ENCODE measurements around the gene MRLN.

MRLN gene

GRCh38 chr10:59705931-59706330 lies 47.3 kb downstream of the MRLN start:
- DNase-seq (ENCODE audit: low spot score): no peak

- no peak for DNase-seq (ENCODE audit: low spot score)
These were observed 48.6 kb downstream of the MRLN start for GRCh38 chr10:59704630-59705029.

GRCh38 chr10:59702347-59702746 lies 50.9 kb downstream of the MRLN start:
- peak; percentile 44 for DNase-seq (ENCODE audit: low spot score)

- DNase-seq (ENCODE audit: low spot score): no peak
These were observed 52.5 kb downstream of the MRLN start for GRCh38 chr10:59700709-59701108.

GRCh38 chr10:59698326-59698725 lies 54.9 kb downstream of the MRLN start:
- DNase-seq (ENCODE audit: low spot score): no peak

GRCh38 chr10:59695637-59696036 lies 57.6 kb downstream of the MRLN start:
- DNase-seq (ENCODE audit: low spot score): no peak

GRCh38 chr10:59694936-59695335 lies 58.3 kb downstream of the MRLN start:
- DNase-seq (ENCODE audit: low spot score): no peak

- DNase-seq (ENCODE audit: low spot score): no peak
These were observed 61.1 kb downstream of the MRLN start for GRCh38 chr10:59692113-59692512.

GRCh38 chr10:59688921-59689351 lies 64.3 kb downstream of the MRLN start:
- DNase-seq (ENCODE audit: low spot score): no peak

- DNase-seq (ENCODE audit: low spot score): no peak
These were observed 65.6 kb downstream of the MRLN start for GRCh38 chr10:59687657-59688056.
